Smooth muscle cell of the coronary artery (primary cell): ENCODE measurements around the gene KRT86. TPM values are rescaled to one million over a fixed set of nuclear protein-coding genes. Genes with fewer than 3 reads are reported as not detected.

Source experiments
- total RNA-seq: library from RNA; depleted of rRNA; stranded (reverse); fragments of >200 nt; gene quantifications from 2 replicates; pipeline ENCODE4 v1.2.3, GENCODE V29; 2014; ENCODE audit warnings: low replicate concordance

KRT86 gene
- 2.9 TPM in 1 of 2 replicates, not detected in the other for total RNA-seq

GRCh38 chr12:52274521-52275120 is at the start of gene KRT86:
KRT86 (plus strand) TSS chr12:52274645; CDS start chr12:52301917, 27,272 bp downstream.

GRCh38 chr12:52232674-52233461 is 41.6 kb upstream of the KRT86 start, which contains the start of gene KRT7:
KRT7 (plus strand) TSS chr12:52233243; CDS start chr12:52233297, 54 bp downstream.

GRCh38 chr12:52291267-52291935 is 17.0 kb downstream of the KRT86 start, which contains the start of gene KRT81:
KRT81 (minus strand) TSS chr12:52291534; CDS start chr12:52291465, 69 bp downstream.

GRCh38 chr12:52320784-52321400 is 46.4 kb downstream of the KRT86 start, which contains the start of gene KRT83:
KRT83 (minus strand) TSS chr12:52321398; CDS start chr12:52321335, 63 bp downstream.

Other genes with a start within 250 kb of the KRT86 start
- 1.8 and 4.0 TPM in 2 replicates for gene NR4A1, start 223.2 kb upstream of the KRT86 start, total RNA-seq
- gene ATG101, start 204.7 kb upstream of the KRT86 start, total RNA-seq, result 109 and 116 TPM in 2 replicates
- 0.12 and 0.15 TPM in 2 replicates for gene SMIM41, start 194.9 kb upstream of the KRT86 start, total RNA-seq
- 0.75 TPM in 1 of 2 replicates, not detected in the other for gene KRT80, start 82.6 kb upstream of the KRT86 start, total RNA-seq
- gene KRT7, start 41.4 kb upstream of the KRT86 start, total RNA-seq, result 5.4 and 533 TPM in 2 replicates
- gene KRT81, start 16.9 kb downstream of the KRT86 start, total RNA-seq, result 0.23 TPM in 1 of 2 replicates, not detected in the other
- not detected in 2 replicates for gene KRT83, start 46.8 kb downstream of the KRT86 start, total RNA-seq
- not detected in 2 replicates for gene KRT85, start 92.8 kb downstream of the KRT86 start, total RNA-seq
- gene KRT84, start 111.0 kb downstream of the KRT86 start, total RNA-seq, result not detected in 2 replicates
- not detected in 2 replicates for gene KRT82, start 131.7 kb downstream of the KRT86 start, total RNA-seq
- gene KRT75, start 159.7 kb downstream of the KRT86 start, total RNA-seq, result not detected in 2 replicates
- gene KRT6B, start 177.5 kb downstream of the KRT86 start, total RNA-seq, result not detected in 2 replicates
- not detected in 2 replicates for gene KRT6C, start 199.2 kb downstream of the KRT86 start, total RNA-seq
- under 0.01 and 1.3 TPM in 2 replicates for gene KRT6A, start 218.6 kb downstream of the KRT86 start, total RNA-seq
- gene KRT5, start 245.7 kb downstream of the KRT86 start, total RNA-seq, result 0.15 TPM in 1 of 2 replicates, not detected in the other